Left ventricle myocardium inferior (tissue), 1 donor: ENCODE data around the gene ATXN7L1. TPM values are rescaled to one million over a fixed set of nuclear protein-coding genes. Genes with fewer than 3 reads are reported as not detected.

Source experiments
- DNase-seq: peaks from one replicate; pipeline ENCODE4 v3.0.0-alpha.2; 2020
- H3K27ac ChIP-seq: fragments of 200-600 bp; replicated peaks from 2 replicates; pipeline ENCODE4 v1.8.0; 2021
- H3K27me3 ChIP-seq: fragments of 200-600 bp; 2 replicates; pipeline ENCODE4 v1.8.0; 2021; ENCODE audit warnings: low read depth
- H3K36me3 ChIP-seq: fragments of 200-600 bp; 2 replicates; pipeline ENCODE4 v1.8.0; 2021
- H3K4me1 ChIP-seq: fragments of 200-600 bp; 2 replicates; pipeline ENCODE4 v1.8.0; 2021
- H3K4me3 ChIP-seq: fragments of 200-600 bp; 2 replicates; pipeline ENCODE4 v1.8.0; 2021; ENCODE audit warnings: mild to moderate bottlenecking, moderate library complexity
- H3K9me3 ChIP-seq: fragments of 200-600 bp; replicated peaks from 2 replicates; pipeline ENCODE4 v1.8.0; 2021
- intact Hi-C: fragments of 100-400 bp; cut with micrococcal nuclease; formaldehyde crosslinking; loops from one replicate; pipeline ENCODE4 v1.11.0; 2022
- total RNA-seq: library from RNA; stranded (reverse); fragmentation: NEBNext Ultra II Directional; extraction: Animal tissue kit (Norgen Biotek cat#: 25700); gene quantifications from one replicate; pipeline ENCODE4 v1.2.1, GENCODE V29; 2021
- TF ChIP-seq, protein P1 (sequence below): fragments of 200-600 bp; IDR thresholded peaks from 2 replicates; pipeline ENCODE4 v1.8.0; 2021; ENCODE audit warnings: antibody characterized with exemption, mild to moderate bottlenecking, borderline replicate concordance
- donor health status: DM: no; HTN: yes; CAD: no; lungs with severe emphysema.

Gene ATXN7L1
- total RNA-seq, 1 donor from 2014 or later: 6.2 TPM

DNA sequence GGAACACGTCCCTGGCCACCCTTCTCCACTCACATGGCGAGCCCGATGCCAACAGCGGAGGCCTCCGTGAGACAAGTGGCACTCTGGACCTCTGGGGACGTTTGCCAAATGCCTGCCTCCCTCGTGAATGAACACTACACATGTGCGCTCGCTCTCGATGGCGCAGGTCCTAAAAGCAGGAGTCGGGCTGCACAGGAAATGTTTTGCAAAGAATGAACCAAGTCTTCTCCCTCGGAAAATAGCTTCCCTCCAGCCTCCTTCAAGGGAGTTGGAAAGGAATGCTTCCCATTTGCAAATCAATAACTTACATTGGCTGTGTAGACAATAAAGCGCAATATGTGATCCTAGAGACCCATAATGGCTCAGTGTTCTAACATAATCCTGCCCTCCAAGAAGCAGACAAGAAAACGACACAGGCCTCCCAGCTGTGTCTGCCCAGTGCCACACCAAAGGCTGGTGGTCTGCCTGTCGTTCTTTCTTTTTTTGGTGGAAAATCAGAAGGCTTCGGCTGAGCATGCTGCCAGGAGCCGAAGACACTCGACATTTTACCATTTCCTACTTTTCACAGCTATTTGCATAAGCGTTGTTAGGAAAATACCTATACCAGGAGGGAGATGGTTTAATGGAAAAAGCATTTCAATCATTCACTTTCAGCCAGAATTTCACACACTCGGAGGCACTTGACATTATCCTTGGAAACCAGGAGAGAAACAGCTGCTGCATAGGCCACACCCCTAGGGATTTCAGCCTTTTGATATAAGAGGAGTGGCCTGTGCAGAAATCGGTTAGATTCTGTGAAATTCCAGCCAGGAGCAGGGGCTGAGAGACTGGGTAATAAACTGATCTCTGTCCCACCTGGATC is 38.4 kb downstream of the ATXN7L1 start:
- DNase-seq: peak; percentile 25
- Histone ChIP-seq H3K9me3 (no peaks in the 10 kb centered on the region), H3K27me3 (no peaks in the 10 kb centered on the region), H3K4me1 (peaks cover 19% of the 10 kb centered on the region), H3K36me3 (no peaks in the 10 kb centered on the region), H3K4me3 (no peak overlapping the region), H3K27ac (no peak overlapping the region)
- intact Hi-C loops: no loop called here
- TF ChIP-seq, protein P1, sequence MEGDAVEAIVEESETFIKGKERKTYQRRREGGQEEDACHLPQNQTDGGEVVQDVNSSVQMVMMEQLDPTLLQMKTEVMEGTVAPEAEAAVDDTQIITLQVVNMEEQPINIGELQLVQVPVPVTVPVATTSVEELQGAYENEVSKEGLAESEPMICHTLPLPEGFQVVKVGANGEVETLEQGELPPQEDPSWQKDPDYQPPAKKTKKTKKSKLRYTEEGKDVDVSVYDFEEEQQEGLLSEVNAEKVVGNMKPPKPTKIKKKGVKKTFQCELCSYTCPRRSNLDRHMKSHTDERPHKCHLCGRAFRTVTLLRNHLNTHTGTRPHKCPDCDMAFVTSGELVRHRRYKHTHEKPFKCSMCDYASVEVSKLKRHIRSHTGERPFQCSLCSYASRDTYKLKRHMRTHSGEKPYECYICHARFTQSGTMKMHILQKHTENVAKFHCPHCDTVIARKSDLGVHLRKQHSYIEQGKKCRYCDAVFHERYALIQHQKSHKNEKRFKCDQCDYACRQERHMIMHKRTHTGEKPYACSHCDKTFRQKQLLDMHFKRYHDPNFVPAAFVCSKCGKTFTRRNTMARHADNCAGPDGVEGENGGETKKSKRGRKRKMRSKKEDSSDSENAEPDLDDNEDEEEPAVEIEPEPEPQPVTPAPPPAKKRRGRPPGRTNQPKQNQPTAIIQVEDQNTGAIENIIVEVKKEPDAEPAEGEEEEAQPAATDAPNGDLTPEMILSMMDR: no peak

DNA sequence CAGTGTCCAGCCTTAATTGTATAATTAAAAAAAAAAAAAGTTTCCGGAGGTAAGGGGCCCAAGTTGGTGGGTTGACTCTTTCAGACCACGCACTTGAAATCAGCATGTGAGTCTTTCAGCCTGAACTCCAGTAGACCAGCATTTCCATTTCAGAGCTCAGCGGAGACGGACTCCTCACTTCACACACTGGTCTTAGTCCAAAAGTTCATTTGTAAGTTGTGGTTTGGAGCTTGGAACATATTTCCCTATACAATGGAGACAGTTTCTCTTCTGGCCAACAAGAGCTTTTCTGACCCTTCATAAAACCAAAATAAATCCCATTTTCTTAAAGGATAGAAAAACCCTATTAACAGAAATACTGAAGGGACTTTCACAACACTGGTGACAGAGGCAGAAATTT is 41.0 kb downstream of the ATXN7L1 start:
- peaks cover 28% of the 10 kb centered on the region for H3K4me1 ChIP-seq
- TF ChIP-seq, protein P1: no peak
- DNase-seq: no peak

DNA sequence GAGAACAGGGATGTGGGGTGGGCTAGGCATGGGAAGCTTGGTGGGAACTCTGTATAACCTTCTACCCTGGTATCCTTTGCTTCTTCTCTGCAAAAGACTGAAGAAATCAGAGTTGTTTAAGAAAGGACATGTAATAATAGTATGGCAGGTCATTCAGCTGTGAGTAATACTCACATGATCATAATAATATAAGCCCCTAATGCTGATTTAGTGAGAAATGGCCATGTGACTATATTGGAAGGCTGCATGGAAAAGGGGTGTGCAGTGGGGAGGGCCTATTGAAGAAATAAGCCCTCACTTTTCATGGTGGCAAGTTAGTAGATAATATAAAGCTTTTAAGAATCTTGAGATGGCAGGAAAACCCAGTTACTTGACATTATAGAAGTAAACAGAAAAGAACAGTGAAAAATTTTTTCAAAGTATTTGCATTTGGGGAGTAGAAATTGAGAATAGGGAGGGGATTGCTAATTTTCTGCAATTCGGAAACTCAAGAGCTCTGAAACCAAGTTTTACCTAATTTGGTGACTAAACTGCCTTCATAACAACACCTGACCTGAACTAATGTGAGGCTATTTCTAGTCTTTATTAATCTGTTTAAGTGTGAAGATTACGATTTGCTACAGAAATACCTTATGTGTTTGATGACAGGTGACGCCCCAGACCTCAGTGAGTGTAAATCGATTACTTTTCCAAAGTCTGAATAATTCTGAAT is 44.4 kb downstream of the ATXN7L1 start:
- TF ChIP-seq, protein P1: no peak
- intact Hi-C loops: no loop called here
- no peak for DNase-seq
- Histone ChIP-seq H3K4me3 (no peak overlapping the region), H3K36me3 (no peaks in the 10 kb centered on the region), H3K27ac (no peak overlapping the region), H3K9me3 (no peaks in the 10 kb centered on the region), H3K4me1 (peaks cover 11% of the 10 kb centered on the region), H3K27me3 (no peaks in the 10 kb centered on the region)

More for the DNA sequence above, 41.0 kb downstream of the ATXN7L1 start:
- Histone ChIP-seq H3K27me3 (no peaks in the 10 kb centered on the region), H3K27ac (no peak overlapping the region), H3K4me3 (no peak overlapping the region), H3K9me3 (no peaks in the 10 kb centered on the region), H3K36me3 (no peaks in the 10 kb centered on the region)
- intact Hi-C loops: no loop called here

DNA sequence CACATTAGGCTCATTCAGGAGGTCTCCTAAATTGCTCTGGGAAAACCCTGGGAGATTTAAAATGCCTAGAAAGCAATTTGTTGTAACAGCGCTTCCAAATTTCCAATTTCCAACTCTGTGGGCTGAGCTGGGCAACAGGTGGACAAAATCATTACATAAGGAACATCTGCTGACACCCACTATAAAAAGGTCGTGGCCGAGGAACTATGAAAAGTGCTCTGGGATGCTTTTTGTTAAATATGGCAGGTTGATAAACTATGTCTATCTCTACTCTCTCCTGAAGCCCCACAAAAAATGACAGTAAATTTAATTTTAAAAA is 45.1 kb downstream of the ATXN7L1 start:
- Histone ChIP-seq H3K4me3 (no peak overlapping the region), H3K27me3 (no peaks in the 10 kb centered on the region), H3K4me1 (peaks cover 11% of the 10 kb centered on the region), H3K36me3 (no peaks in the 10 kb centered on the region), H3K9me3 (no peaks in the 10 kb centered on the region), H3K27ac (no peak overlapping the region)
- DNase-seq: no peak
- TF ChIP-seq, protein P1: no peak
- intact Hi-C loops: no loop called here

DNA sequence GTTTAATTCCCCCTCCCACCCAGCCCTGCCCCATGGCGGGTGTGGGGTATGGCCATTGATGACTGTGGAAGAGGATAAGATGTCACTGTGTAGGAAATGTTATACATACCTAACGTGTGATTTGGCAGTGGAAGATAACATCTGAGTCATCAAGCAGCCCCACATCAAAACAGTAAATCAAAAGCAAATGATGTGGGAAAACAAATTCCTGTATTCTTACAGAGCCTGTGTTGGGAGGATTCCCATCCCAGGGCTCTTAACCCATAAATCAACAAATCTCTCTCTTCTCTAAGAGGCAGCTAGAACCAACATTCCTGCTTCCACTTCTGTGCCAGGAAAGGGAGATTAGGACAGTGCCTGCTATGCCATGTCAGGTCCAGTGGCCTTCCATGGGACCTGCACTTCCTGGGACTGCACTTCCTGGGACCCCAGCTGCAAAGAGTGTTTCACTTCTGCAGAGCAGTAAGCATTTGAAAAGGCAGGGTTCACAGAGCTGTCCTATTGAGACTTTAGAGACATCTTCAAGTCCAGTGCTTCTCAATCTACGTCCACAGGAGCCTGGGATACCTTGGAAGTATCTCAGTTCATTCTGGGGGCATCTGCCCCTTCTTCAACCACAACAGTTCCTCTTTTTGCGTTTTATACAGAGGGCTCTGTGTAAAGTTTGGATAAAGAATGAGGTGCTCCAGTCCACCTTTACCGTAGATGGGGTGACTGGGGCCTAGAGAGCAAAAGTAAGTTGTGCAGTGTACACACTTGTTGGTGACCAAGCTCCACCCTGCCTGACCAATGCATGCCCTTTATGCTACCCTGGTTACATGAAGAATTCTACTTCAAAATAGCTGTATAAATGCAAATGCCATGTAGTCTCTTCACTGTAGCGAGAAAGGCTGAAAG is 45.7 kb downstream of the ATXN7L1 start:
- no peak for DNase-seq
- Histone ChIP-seq H3K36me3 (no peaks in the 10 kb centered on the region), H3K4me1 (peaks cover 11% of the 10 kb centered on the region), H3K27ac (no peak overlapping the region), H3K4me3 (no peak overlapping the region), H3K9me3 (no peaks in the 10 kb centered on the region), H3K27me3 (no peaks in the 10 kb centered on the region)
- intact Hi-C loops: no loop called here
- TF ChIP-seq, protein P1: no peak
